AG09309 (cell line): ENCODE results near the gene CLEC16A.

Experiments used
- DNase-seq: peaks from one replicate; pipeline ENCODE4 v3.0.0-alpha.2; 2010; ENCODE audit warnings: low read depth
- H3K4me3 ChIP-seq: 2 replicates; pipeline ENCODE4 v1.5.1; 2011; ENCODE audit warnings: mild to moderate bottlenecking, low read depth, low read length, moderate library complexity; ENCODE audit not compliant: control insufficient read depth
- TF ChIP-seq, protein P1 (sequence below): IDR thresholded peaks from 2 replicates; pipeline ENCODE4 v1.5.1; 2011; ENCODE audit warnings: mild to moderate bottlenecking, low read depth, low read length, inconsistent platforms; ENCODE audit not compliant: insufficient read depth, control insufficient read depth; ENCODE audit errors: missing control alignments

The CLEC16A gene

GRCh38 chr16:11075163-11075562 is 130.8 kb downstream of the CLEC16A start:
- TF ChIP-seq, protein P1, sequence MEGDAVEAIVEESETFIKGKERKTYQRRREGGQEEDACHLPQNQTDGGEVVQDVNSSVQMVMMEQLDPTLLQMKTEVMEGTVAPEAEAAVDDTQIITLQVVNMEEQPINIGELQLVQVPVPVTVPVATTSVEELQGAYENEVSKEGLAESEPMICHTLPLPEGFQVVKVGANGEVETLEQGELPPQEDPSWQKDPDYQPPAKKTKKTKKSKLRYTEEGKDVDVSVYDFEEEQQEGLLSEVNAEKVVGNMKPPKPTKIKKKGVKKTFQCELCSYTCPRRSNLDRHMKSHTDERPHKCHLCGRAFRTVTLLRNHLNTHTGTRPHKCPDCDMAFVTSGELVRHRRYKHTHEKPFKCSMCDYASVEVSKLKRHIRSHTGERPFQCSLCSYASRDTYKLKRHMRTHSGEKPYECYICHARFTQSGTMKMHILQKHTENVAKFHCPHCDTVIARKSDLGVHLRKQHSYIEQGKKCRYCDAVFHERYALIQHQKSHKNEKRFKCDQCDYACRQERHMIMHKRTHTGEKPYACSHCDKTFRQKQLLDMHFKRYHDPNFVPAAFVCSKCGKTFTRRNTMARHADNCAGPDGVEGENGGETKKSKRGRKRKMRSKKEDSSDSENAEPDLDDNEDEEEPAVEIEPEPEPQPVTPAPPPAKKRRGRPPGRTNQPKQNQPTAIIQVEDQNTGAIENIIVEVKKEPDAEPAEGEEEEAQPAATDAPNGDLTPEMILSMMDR: no peak

DNA sequence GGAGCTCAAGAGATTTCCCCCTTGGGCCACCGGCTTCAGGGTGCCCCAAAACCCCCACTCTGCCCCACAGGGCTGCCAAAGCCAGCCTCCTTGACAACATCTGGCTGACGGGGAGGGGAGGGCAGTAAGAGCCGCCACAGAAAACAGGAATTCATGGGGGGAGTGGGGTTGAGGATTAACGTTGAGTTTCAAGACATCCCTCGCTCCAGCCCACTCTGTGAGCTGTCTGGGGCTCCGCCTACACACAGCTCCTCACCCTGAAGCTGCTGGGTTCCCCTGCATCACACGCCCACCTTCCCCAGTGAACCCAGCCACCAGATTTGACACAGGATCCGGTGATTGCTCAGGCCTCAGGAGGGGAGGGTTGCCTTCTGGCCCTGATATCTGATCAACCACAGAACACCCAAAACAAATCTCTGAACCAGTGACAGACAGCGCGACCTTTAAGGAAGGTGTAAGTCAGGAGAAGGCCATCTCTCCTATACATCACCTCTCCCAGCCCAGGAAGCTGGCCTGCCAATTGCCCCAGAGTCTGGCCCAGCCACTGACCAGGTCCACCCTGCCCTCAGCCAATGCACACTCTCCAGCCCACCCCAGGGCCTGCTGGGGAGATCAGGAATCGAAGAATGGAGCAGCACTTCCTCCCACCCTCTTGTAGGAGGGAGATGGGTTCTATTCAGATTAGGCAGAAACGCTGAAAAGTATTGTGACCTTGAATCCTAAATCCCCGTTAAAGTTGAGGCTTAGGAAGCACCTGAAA is 132.1 kb downstream of the CLEC16A start:
- no peak for DNase-seq

More at GRCh38 chr16:11075163-11075562, 130.8 kb downstream of the CLEC16A start:
- H3K4me3 ChIP-seq: no peak overlapping the region
- DNase-seq: no peak

GRCh38 chr16:11078812-11079459 is 134.6 kb downstream of the CLEC16A start:
- TF ChIP-seq, protein P1: no peak
- peak; percentile 87 for DNase-seq
- no peak overlapping the region for H3K4me3 ChIP-seq

More for the DNA sequence above, 132.1 kb downstream of the CLEC16A start:
- H3K4me3 ChIP-seq: no peak overlapping the region
- TF ChIP-seq, protein P1: no peak

DNA sequence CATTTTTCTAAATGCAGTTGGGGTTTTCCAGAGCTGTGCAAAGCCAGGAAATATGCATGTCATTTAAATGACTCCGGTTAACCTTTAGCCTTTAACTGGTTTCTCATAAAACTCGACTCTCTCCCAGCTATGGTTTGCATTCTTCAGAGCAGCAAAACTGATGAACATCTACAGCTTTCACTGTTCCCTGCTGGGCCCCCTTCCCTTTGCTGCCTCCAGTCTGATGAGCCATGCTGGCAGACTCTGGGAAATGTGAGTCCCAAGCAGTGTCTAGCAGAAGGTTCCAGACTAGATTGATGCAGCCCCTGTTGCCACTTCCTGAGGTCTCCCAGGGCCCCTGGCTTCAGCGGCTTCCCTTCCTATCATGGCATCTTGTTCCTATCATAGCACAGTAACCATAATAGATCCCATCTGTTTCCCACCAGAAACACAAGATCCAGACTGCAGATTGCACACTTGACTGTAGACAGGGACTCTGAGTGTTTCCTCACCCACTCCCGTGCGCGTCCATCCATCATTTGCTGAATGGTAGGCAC is 135.4 kb downstream of the CLEC16A start:
- DNase-seq: peak; percentile 90
- TF ChIP-seq, protein P1: no peak
- no peak overlapping the region for H3K4me3 ChIP-seq

DNA sequence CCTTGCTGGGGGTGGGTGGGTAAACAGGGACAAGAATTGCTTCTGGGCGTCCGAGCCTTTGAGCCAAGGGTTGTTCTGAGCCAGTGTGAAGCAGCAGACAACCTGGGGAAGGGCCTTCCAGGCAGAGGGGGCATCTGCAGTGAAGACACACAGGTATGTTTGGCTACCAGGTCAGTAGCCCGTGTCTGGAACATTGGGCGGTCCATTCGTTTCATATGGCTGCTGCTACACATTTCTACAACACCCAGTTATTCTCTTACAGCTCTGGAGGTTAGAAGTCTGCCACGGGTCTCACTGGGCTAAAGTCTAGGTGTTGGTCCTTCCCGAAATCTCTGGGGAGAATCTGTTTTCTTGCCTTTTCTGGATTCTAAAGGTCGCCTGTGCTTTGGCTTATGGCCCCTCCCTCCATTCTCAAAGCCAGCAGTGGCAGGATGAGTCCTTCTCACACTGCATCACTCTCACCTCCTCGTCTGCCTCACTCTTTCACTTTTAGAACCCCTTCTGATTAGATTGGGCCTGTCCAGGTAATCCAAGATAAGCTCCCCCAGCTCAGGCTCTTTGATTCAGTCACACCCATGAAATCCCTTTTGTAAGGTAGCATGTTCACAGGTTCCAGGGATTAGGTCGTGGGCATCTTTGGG is 136.1 kb downstream of the CLEC16A start:
- TF ChIP-seq, protein P1: no peak

GRCh38 chr16:11080999-11081630 is 136.8 kb downstream of the CLEC16A start:
- no peak for DNase-seq
- H3K4me3 ChIP-seq: no peak overlapping the region
- TF ChIP-seq, protein P1: no peak

More for the DNA sequence above, 136.1 kb downstream of the CLEC16A start:
- H3K4me3 ChIP-seq: no peak overlapping the region
- DNase-seq: no peak
